Mesendoderm (in vitro differentiated cells): ENCODE data around the gene HOXD11.

ENCODE experiments used
- DNase-seq: peaks from one replicate; pipeline ENCODE4 v3.0.0; 2013
- H2AK5ac ChIP-seq: 2 replicates; pipeline ENCODE4 v1.6.1; 2013; ENCODE audit warnings: low read length, inconsistent platforms
- H2BK120ac ChIP-seq: 2 replicates; pipeline ENCODE4 v1.6.1; 2013; ENCODE audit warnings: low read depth, mild to moderate bottlenecking, low read length, moderate library complexity, mixed read lengths
- H2BK15ac ChIP-seq: replicated peaks from 2 replicates; pipeline ENCODE4 v1.6.1; 2013; ENCODE audit warnings: low read depth, mild to moderate bottlenecking, moderate library complexity
- H2BK5ac ChIP-seq: 2 replicates; pipeline ENCODE4 v1.6.1; 2013; ENCODE audit warnings: low read length, inconsistent platforms
- H3K18ac ChIP-seq: 2 replicates; pipeline ENCODE4 v1.6.1; 2013; ENCODE audit warnings: mild to moderate bottlenecking, low read length, mixed read lengths
- H3K23ac ChIP-seq: one replicate; pipeline ENCODE4 v1.6.1; 2013; ENCODE audit warnings: low read length
- H3K27ac ChIP-seq: 2 replicates; pipeline ENCODE4 v1.5.1; 2013; ENCODE audit warnings: low read depth, mild to moderate bottlenecking, inconsistent platforms, low read length, moderate library complexity
- H3K27me3 ChIP-seq: 2 replicates; pipeline ENCODE4 v1.6.1; 2013; ENCODE audit warnings: low read length, control low read depth, mild to moderate bottlenecking, inconsistent platforms; ENCODE audit not compliant: insufficient read depth, poor library complexity
- H3K36me3 ChIP-seq: 2 replicates; pipeline ENCODE4 v1.6.1; 2013; ENCODE audit warnings: low read length, inconsistent platforms; ENCODE audit not compliant: control insufficient read depth, insufficient read depth
- H3K4ac ChIP-seq: one replicate; pipeline ENCODE4 v1.6.1; 2013; ENCODE audit warnings: low read depth, mild to moderate bottlenecking, low read length, moderate library complexity
- H3K4me1 ChIP-seq: 2 replicates; pipeline ENCODE4 v1.6.1; 2013; ENCODE audit warnings: low read depth, low read length, inconsistent platforms; ENCODE audit not compliant: control insufficient read depth
- H3K4me2 ChIP-seq: 2 replicates; pipeline ENCODE4 v1.6.1; 2013; ENCODE audit warnings: low read length
- H3K4me3 ChIP-seq: 2 replicates; pipeline ENCODE4 v1.5.1; 2013; ENCODE audit warnings: mild to moderate bottlenecking, low read length
- H3K56ac ChIP-seq: one replicate; pipeline ENCODE4 v1.6.1; 2013; ENCODE audit warnings: low read length
- H3K79me1 ChIP-seq: 2 replicates; pipeline ENCODE4 v1.6.1; 2013; ENCODE audit warnings: low read length, inconsistent platforms
- H3K79me2 ChIP-seq: 2 replicates; pipeline ENCODE4 v1.6.1; 2013; ENCODE audit warnings: mild to moderate bottlenecking, low read length; ENCODE audit not compliant: control insufficient read depth, insufficient read depth
- H3K9ac ChIP-seq: 2 replicates; pipeline ENCODE4 v1.6.1; 2013; ENCODE audit warnings: low read length, inconsistent platforms
- H4K5ac ChIP-seq: one replicate; pipeline ENCODE4 v1.6.1; 2013; ENCODE audit warnings: low read length
- H4K8ac ChIP-seq: one replicate; pipeline ENCODE4 v1.6.1; 2013; ENCODE audit warnings: low read depth, mild to moderate bottlenecking, control low read depth, low read length, moderate library complexity
- WGBS: extraction: QIAGEN DNeasy Blood & Tissue Kit; methylation state at CpG from one replicate; pipeline ENCODE4 v1.1.7; 2013; ENCODE audit warnings: low lambda C conversion rate, missing lambda C conversion rate; ENCODE audit not compliant: insufficient coverage; ENCODE audit errors: extremely low coverage; 5-methylcytosine and 5-hydroxymethylcytosine counted together

The HOXD11 gene

GRCh38 chr2:176103194-176103593, 3.9 kb upstream of the HOXD11 start:
- Histone ChIP-seq H2BK5ac (no peak overlapping the region), H3K23ac (no peak overlapping the region), H3K36me3 (no peaks in the 10 kb centered on the region), H2AK5ac (no peak overlapping the region), H3K79me2 (no peaks in the 10 kb centered on the region), H3K79me1 (no peaks in the 10 kb centered on the region), H3K9ac (no peak overlapping the region), H3K4me1 (no peaks in the 10 kb centered on the region), H2BK15ac (no peak overlapping the region), H3K27ac (no peak overlapping the region), H3K4ac (no peak overlapping the region), H3K4me3 (no peak overlapping the region), H3K56ac (no peak overlapping the region), H3K18ac (no peak overlapping the region), H4K5ac (no peak overlapping the region), H4K8ac (no peak overlapping the region), H3K27me3 (peaks cover 91% of the 10 kb centered on the region), H3K4me2 (no peak overlapping the region), H2BK120ac (no peak overlapping the region)
- WGBS: no CpG with 5 or more reads among the region's 7 CpGs
- DNase-seq: no peak

- Histone ChIP-seq H2AK5ac (no peak overlapping the region), H3K36me3 (no peaks in the 10 kb centered on the region), H2BK15ac (no peak overlapping the region), H2BK120ac (no peak overlapping the region), H3K23ac (no peak overlapping the region), H3K4me2 (no peak overlapping the region), H3K4me1 (no peaks in the 10 kb centered on the region), H4K8ac (no peak overlapping the region), H3K18ac (no peak overlapping the region), H3K4me3 (no peak overlapping the region), H3K27ac (no peak overlapping the region), H3K79me2 (no peaks in the 10 kb centered on the region), H3K4ac (no peak overlapping the region), H2BK5ac (no peak overlapping the region), H3K56ac (no peak overlapping the region), H3K9ac (no peak overlapping the region), H3K27me3 (peaks cover 90% of the 10 kb centered on the region), H3K79me1 (no peaks in the 10 kb centered on the region), H4K5ac (no peak overlapping the region)
- no CpG with 5 or more reads among the region's 17 CpGs for WGBS
- no peak for DNase-seq
These were observed 3.3 kb upstream of the HOXD11 start for GRCh38 chr2:176103742-176104315.

- DNase-seq: peak; percentile 77
- Histone ChIP-seq H4K5ac (no peak overlapping the region), H3K27ac (no peak overlapping the region), H3K36me3 (no peaks in the 10 kb centered on the region), H3K4ac (no peak overlapping the region), H3K4me3 (no peak overlapping the region), H3K79me2 (no peaks in the 10 kb centered on the region), H4K8ac (no peak overlapping the region), H3K4me1 (no peaks in the 10 kb centered on the region), H3K56ac (no peak overlapping the region), H2AK5ac (no peak overlapping the region), H2BK5ac (no peak overlapping the region), H3K23ac (peak overlapping the region; percentile 6), H3K79me1 (no peaks in the 10 kb centered on the region), H2BK15ac (no peak overlapping the region), H3K4me2 (peak overlapping the region; percentile 57), H3K27me3 (peaks cover 90% of the 10 kb centered on the region), H3K18ac (no peak overlapping the region), H2BK120ac (no peak overlapping the region), H3K9ac (no peak overlapping the region)
- no CpG with 5 or more reads among the region's 56 CpGs for WGBS
These were observed 2.6 kb upstream of the HOXD11 start for GRCh38 chr2:176104316-176105077.

GRCh38 chr2:176105078-176105729, 1.9 kb upstream of the HOXD11 start:
- H2BK5ac ChIP-seq: no peak overlapping the region
- no peak overlapping the region for H3K4me3 ChIP-seq
- no peak overlapping the region for H2BK15ac ChIP-seq
- DNase-seq: no peak
- peaks cover 90% of the 10 kb centered on the region for H3K27me3 ChIP-seq
- no peak overlapping the region for H3K27ac ChIP-seq
- H3K79me2 ChIP-seq: no peaks in the 10 kb centered on the region
- peak overlapping the region; percentile 6 for H3K23ac ChIP-seq
- no peak overlapping the region for H3K4ac ChIP-seq
- H3K4me1 ChIP-seq: no peaks in the 10 kb centered on the region
- no peak overlapping the region for H3K9ac ChIP-seq
- H4K5ac ChIP-seq: no peak overlapping the region
- H4K8ac ChIP-seq: no peak overlapping the region
- peak overlapping the region; percentile 57 for H3K4me2 ChIP-seq
- H3K36me3 ChIP-seq: no peaks in the 10 kb centered on the region
- no CpG with 5 or more reads among the region's 25 CpGs for WGBS
- H2BK120ac ChIP-seq: no peak overlapping the region
- no peak overlapping the region for H2AK5ac ChIP-seq
- no peak overlapping the region for H3K18ac ChIP-seq
- no peaks in the 10 kb centered on the region for H3K79me1 ChIP-seq
- H3K56ac ChIP-seq: no peak overlapping the region

GRCh38 chr2:176105730-176106580, 1.1 kb upstream of the HOXD11 start:
- no peak overlapping the region for H3K9ac ChIP-seq
- no peak overlapping the region for H3K23ac ChIP-seq
- no peaks in the 10 kb centered on the region for H3K79me2 ChIP-seq
- H2BK15ac ChIP-seq: no peak overlapping the region
- no peaks in the 10 kb centered on the region for H3K36me3 ChIP-seq
- H2BK120ac ChIP-seq: no peak overlapping the region
- no CpG with 5 or more reads among the region's 25 CpGs for WGBS
- H3K79me1 ChIP-seq: no peaks in the 10 kb centered on the region
- H3K18ac ChIP-seq: no peak overlapping the region
- peaks cover 88% of the 10 kb centered on the region for H3K27me3 ChIP-seq
- no peak overlapping the region for H4K5ac ChIP-seq
- H2BK5ac ChIP-seq: no peak overlapping the region
- H3K27ac ChIP-seq: no peak overlapping the region
- no peak overlapping the region for H3K56ac ChIP-seq
- no peak overlapping the region for H2AK5ac ChIP-seq
- no peak for DNase-seq
- no peak overlapping the region for H3K4me3 ChIP-seq
- H3K4me2 ChIP-seq: peak overlapping the region; percentile 18
- H3K4ac ChIP-seq: no peak overlapping the region
- no peaks in the 10 kb centered on the region for H3K4me1 ChIP-seq
- no peak overlapping the region for H4K8ac ChIP-seq
